Lower leg skin (tissue), 4 donors: ENCODE data around the gene GLRX. TPM values are rescaled to one million over a fixed set of nuclear protein-coding genes. Genes with fewer than 3 reads are reported as not detected.

Experiments used
- DNase-seq, 2 donors: peaks; one replicate each; pipeline ENCODE4 v3.0.0-alpha.2; 2019; ENCODE audit warnings: low spot score in 2 of 2
- H3K4me3 ChIP-seq: fragments of 200-600 bp; sonication (generic); 2 replicates; pipeline ENCODE4 v1.5.1; 2017; ENCODE audit warnings: mild to moderate bottlenecking, low read depth; ENCODE audit not compliant: poor library complexity, severe bottlenecking
- POLR2A ChIP-seq, 2 donors: fragments of 450-650 bp; IDR thresholded peaks; one replicate each; pipeline ENCODE4 v1.6.1; 2016 to 2017; ENCODE audit warnings: antibody characterized with exemption in 2 of 2, mild to moderate bottlenecking in 1 of 2, moderate library complexity in 1 of 2
- WGBS, 2 donors: methylation state at CpG; one replicate each; pipeline ENCODE4 v1.1.5; 2018; 5-methylcytosine and 5-hydroxymethylcytosine counted together
- intact Hi-C: fragments of 100-400 bp; cut with DNase I; formaldehyde crosslinking; loops from one replicate; pipeline ENCODE4 v1.15.0; 2023; ENCODE audit warnings: low total_unique reads
- total RNA-seq, 4 donors: library from RNA; depleted of rRNA; stranded (reverse); fragments of >200 nt; gene quantifications; one replicate each; pipeline ENCODE4 v1.1.0, GENCODE V29; 2016
- TF ChIP-seq, protein P1 (sequence below), 3 donors: fragments of 450-650 bp; IDR thresholded peaks; one replicate each; pipeline ENCODE4 v1.5.1; 2016; ENCODE audit warnings: antibody characterized with exemption in 3 of 3, mild to moderate bottlenecking in 3 of 3, moderate library complexity in 2 of 3

Gene GLRX
- total RNA-seq, 4 donors from 2014 or later, result 67.9 to 136 (median 105) TPM

DNA sequence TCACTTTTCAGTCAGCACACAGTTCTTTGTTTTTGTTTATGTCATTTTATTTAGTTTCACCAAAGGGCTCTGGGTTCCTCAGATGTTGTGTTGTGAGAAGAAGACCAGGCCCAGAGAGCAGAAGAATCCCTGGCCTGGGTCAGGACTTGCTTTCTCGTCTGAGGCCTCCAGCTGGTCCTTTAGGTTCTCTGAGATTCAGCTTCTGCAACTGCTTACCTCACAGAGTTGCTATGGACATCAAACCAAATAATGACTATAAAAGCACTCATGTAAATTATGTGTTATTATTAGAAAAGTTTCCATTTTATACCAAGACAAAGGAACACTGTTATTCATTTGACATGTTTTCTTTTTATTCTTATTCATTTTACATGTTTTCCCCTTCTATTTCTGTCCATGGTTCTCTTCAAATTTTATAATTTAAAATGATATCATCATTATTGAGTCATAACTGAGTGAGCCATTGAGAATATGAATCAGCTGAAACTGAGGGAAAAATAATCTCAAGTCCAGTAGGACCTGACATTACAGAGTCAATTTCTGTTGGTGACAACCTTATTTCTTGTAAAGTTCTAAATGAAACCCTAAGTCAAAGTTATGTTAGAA is 44.0 kb upstream of the GLRX start:
- no peak for DNase-seq
- intact Hi-C loops, result loop anchor here (10.0 kb wide), 1 partner anchor 88 kb away; no protein-coding TSS in a partner anchor
- H3K4me3 ChIP-seq, result no peak overlapping the region
- 63 to 72% methylated on average over 1 of the region's 1 CpG for WGBS, 2 donors
- TF ChIP-seq POLR2A (IDR thresholded peaks at IDR 0.05), result no peak
- TF ChIP-seq, protein P1, sequence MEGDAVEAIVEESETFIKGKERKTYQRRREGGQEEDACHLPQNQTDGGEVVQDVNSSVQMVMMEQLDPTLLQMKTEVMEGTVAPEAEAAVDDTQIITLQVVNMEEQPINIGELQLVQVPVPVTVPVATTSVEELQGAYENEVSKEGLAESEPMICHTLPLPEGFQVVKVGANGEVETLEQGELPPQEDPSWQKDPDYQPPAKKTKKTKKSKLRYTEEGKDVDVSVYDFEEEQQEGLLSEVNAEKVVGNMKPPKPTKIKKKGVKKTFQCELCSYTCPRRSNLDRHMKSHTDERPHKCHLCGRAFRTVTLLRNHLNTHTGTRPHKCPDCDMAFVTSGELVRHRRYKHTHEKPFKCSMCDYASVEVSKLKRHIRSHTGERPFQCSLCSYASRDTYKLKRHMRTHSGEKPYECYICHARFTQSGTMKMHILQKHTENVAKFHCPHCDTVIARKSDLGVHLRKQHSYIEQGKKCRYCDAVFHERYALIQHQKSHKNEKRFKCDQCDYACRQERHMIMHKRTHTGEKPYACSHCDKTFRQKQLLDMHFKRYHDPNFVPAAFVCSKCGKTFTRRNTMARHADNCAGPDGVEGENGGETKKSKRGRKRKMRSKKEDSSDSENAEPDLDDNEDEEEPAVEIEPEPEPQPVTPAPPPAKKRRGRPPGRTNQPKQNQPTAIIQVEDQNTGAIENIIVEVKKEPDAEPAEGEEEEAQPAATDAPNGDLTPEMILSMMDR (IDR thresholded peaks at IDR 0.05), result no peak

DNA sequence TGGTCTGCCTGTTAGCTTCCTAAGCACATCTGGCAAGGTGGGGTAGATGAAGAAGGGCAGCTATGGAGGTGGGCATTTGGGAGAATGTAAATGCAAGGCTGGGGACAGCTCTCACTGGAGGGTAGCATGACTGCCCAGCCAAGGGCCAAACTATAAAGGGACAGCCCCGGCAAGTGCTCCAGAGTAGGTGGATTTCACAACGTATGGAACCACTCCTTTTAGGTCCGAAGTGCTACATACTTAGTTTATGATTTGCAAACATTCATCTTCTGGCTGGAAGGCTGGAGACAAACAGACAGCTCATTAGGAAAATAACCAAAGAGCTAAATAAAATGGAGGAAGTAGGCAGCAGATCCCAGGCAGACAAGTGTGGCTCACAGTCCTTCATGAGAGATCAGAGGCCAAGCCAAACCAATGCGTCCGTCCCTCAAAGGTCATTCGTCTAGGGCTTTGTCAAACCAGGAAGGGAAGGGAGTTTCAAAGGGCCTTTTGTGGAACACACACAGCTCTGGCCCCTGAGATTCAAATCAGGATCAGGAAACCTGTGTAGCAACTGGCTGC is 42.5 kb upstream of the GLRX start:
- intact Hi-C loops, result loop anchor here (10.0 kb wide), 1 partner anchor 90 kb away; no protein-coding TSS in a partner anchor
- WGBS, 2 donors, result 73 to 75% methylated on average over 6 of the region's 6 CpGs

DNA sequence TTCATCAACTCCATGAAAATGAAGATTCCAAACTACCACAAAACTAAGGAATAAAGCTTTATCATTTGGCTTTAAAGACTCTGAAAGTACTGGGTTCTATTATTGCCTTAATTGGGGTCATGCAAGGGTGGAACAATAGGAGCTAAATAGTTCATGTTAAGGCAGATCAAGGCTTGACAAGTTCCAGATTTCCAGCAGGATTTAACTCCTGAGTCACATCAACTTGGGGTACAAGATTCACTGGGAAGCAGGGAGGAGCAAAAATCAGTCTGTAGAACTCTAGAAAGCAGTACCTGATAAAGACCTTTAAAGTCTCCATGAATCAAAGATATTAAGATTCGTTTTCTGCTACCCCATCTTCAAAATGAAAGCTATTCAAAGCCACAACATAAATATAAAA is 41.9 kb upstream of the GLRX start:
- WGBS, 2 donors, result 80 to 81% methylated on average over 1 of the region's 1 CpG
- no peak for TF ChIP-seq POLR2A (IDR thresholded peaks at IDR 0.05)
- TF ChIP-seq, protein P1 (IDR thresholded peaks at IDR 0.05), result no peak
- no peak for DNase-seq
- no peak overlapping the region for H3K4me3 ChIP-seq
- intact Hi-C loops, result loop anchor here (10.0 kb wide), 1 partner anchor 90 kb away; no protein-coding TSS in a partner anchor

More for the DNA sequence above, 42.5 kb upstream of the GLRX start:
- TF ChIP-seq POLR2A (IDR thresholded peaks at IDR 0.05), result no peak
- TF ChIP-seq, protein P1 (IDR thresholded peaks at IDR 0.05), result no peak
- no peak overlapping the region for H3K4me3 ChIP-seq
- DNase-seq, result peak in 1 of 2 donors; percentile 53

DNA sequence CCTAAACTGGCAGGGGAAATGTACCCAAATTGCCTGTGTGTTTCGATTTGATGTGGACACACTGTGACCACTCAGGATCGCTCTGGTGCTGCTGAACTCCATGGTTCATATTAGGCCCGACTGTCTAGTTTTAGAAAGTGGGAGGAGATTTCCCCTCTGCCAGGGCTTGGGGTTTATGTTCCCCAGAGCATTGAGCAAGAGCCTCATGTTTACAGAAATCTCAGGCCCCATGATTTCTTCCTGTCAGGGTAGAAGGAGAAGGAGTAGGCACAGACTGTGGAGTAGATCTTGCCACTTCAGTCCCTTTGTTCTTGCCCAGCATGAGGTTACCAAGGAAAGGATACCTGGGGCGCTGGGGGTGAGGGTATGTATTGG is 40.8 kb upstream of the GLRX start:
- no peak overlapping the region for H3K4me3 ChIP-seq
- 73 to 75% methylated on average over 4 of the region's 4 CpGs for WGBS, 2 donors
- intact Hi-C loops, result loop anchor here (10.0 kb wide), 1 partner anchor 91 kb away; no protein-coding TSS in a partner anchor
- TF ChIP-seq, protein P1 (IDR thresholded peaks at IDR 0.05), result no peak
- TF ChIP-seq POLR2A (IDR thresholded peaks at IDR 0.05), result no peak
- peak; percentile 74 to 85 for DNase-seq

DNA sequence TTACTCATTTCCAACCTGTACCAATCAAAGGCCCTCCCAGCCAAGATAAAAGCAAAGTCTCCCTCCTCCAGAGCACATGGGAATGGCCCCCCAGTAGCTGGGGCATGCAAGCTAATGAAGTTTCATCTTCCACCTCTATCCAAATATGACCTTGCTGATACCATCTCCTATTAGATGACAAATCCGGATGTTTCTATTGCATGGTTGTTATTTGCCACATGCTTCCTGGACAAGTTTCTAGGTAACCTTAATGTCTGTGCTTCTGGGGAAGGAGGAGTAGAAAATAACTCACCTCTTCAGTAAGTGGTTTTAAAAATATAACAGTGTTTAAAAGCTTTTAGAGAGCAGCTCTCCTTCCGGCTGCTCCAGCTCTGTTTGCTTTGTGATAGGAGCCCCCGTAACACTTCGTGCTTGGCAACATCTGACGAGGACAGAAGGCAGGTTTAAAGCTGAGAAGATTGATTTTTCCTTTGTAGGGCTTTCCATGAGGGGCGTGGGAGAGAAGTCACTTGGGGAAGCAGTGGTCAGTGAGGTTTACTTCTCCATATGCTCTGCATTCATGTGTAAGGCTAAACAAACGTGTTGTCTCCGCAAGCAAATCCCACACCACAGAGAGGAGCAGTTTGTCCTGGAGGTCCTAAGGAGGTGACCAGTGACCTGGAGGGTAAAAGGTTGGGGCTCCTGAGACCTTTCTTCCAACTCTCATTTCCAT is 40.3 kb upstream of the GLRX start:
- intact Hi-C loops, result loop anchor here (10.0 kb wide), 1 partner anchor 92 kb away; no protein-coding TSS in a partner anchor
- TF ChIP-seq POLR2A (IDR thresholded peaks at IDR 0.05), result no peak
- TF ChIP-seq, protein P1 (IDR thresholded peaks at IDR 0.05), result no peak
- no peak overlapping the region for H3K4me3 ChIP-seq
- 74 to 82% methylated on average over 8 of the region's 8 CpGs for WGBS, 2 donors
- DNase-seq, result peak in 1 of 2 donors; percentile 34
